Bronchial epithelial cell (primary cell): ENCODE results near the gene UBE2D2. TPM values are rescaled to one million over a fixed set of nuclear protein-coding genes. Genes with fewer than 3 reads are reported as not detected.

ENCODE experiments used
- DNase-seq: peaks from one replicate; pipeline ENCODE4 v3.0.0-alpha.2; 2010; ENCODE audit warnings: low read depth
- FAIRE-seq: peaks from 2 replicates; lab custom pipeline; 2011; peaks lifted over from hg19 to GRCh38; lab: Jason Lieb, UNC
- H3K27me3 ChIP-seq: 2 replicates; pipeline ENCODE4 v1.5.1; 2011; ENCODE audit warnings: low read length; ENCODE audit not compliant: control insufficient read depth, insufficient read depth
- H3K36me3 ChIP-seq: 2 replicates; pipeline ENCODE4 v1.5.1; 2011; ENCODE audit warnings: low read length; ENCODE audit not compliant: control insufficient read depth, insufficient read depth
- H3K4me3 ChIP-seq: 2 replicates; pipeline ENCODE4 v1.5.1; 2011; ENCODE audit warnings: mild to moderate bottlenecking, low read depth, low read length, control low read depth
- CTCF ChIP-seq: IDR thresholded peaks from 2 replicates; pipeline ENCODE4 v1.5.1; 2011; ENCODE audit warnings: mild to moderate bottlenecking, moderate library complexity, low read length, control low read depth, inconsistent platforms; ENCODE audit not compliant: insufficient read depth, severe bottlenecking
- total RNA-seq: library from RNA; depleted of rRNA; stranded (reverse); fragments of >200 nt; gene quantifications from 2 replicates; pipeline ENCODE4 v1.2.1, GENCODE V29; 2014

The UBE2D2 gene
- total RNA-seq, 1 donor from 2014 or later: 52.1 TPM

- Histone ChIP-seq H3K4me3 (no peak overlapping the region), H3K27me3 (no peaks in the 10 kb centered on the region), H3K36me3 (no peaks in the 10 kb centered on the region)
- TF ChIP-seq CTCF: no peak
- FAIRE-seq (no peak), DNase-seq (peak; percentile 39)
Measured at GRCh38 chr5:139658928-139659667, 98.0 kb downstream of the UBE2D2 start.

GRCh38 chr5:139659695-139660101 is 98.6 kb downstream of the UBE2D2 start:
- TF ChIP-seq CTCF: no peak
- FAIRE-seq (no peak), DNase-seq (no peak)
- H3K27me3 ChIP-seq: no peaks in the 10 kb centered on the region
- H3K36me3 ChIP-seq: no peaks in the 10 kb centered on the region
- no peak overlapping the region for H3K4me3 ChIP-seq

- no peaks in the 10 kb centered on the region for H3K36me3 ChIP-seq
- TF ChIP-seq CTCF: no peak
- no peaks in the 10 kb centered on the region for H3K27me3 ChIP-seq
- FAIRE-seq: no peak
- H3K4me3 ChIP-seq: no peak overlapping the region
- peak; percentile 64 for DNase-seq
Measured at GRCh38 chr5:139660105-139660922, 99.2 kb downstream of the UBE2D2 start.

- Histone ChIP-seq H3K36me3 (no peaks in the 10 kb centered on the region), H3K27me3 (no peaks in the 10 kb centered on the region), H3K4me3 (no peak overlapping the region)
- TF ChIP-seq CTCF: no peak
- FAIRE-seq (no peak), DNase-seq (peak; percentile 85)
Measured at GRCh38 chr5:139660923-139661814, 100.0 kb downstream of the UBE2D2 start.

- FAIRE-seq: no peak
- H3K36me3 ChIP-seq: no peaks in the 10 kb centered on the region
- no peak for TF ChIP-seq CTCF
- H3K27me3 ChIP-seq: no peaks in the 10 kb centered on the region
- H3K4me3 ChIP-seq: no peak overlapping the region
- DNase-seq: no peak
Measured at GRCh38 chr5:139662617-139663016, 101.5 kb downstream of the UBE2D2 start.
